ENCODE measurements around the gene PLD3.

- TF ChIP-seq, protein P1, sequence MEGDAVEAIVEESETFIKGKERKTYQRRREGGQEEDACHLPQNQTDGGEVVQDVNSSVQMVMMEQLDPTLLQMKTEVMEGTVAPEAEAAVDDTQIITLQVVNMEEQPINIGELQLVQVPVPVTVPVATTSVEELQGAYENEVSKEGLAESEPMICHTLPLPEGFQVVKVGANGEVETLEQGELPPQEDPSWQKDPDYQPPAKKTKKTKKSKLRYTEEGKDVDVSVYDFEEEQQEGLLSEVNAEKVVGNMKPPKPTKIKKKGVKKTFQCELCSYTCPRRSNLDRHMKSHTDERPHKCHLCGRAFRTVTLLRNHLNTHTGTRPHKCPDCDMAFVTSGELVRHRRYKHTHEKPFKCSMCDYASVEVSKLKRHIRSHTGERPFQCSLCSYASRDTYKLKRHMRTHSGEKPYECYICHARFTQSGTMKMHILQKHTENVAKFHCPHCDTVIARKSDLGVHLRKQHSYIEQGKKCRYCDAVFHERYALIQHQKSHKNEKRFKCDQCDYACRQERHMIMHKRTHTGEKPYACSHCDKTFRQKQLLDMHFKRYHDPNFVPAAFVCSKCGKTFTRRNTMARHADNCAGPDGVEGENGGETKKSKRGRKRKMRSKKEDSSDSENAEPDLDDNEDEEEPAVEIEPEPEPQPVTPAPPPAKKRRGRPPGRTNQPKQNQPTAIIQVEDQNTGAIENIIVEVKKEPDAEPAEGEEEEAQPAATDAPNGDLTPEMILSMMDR (conservative IDR thresholded peaks at IDR 0.05; ENCODE audit: low read length) = no peak
- no peak for TF ChIP-seq EZH2phosphoT487 (IDR thresholded peaks at IDR 0.05; ENCODE audit: borderline replicate concordance, low read depth, low read length)
Measured at GRCh38 chr19:40303765-40304164, 44.7 kb upstream of the PLD3 start.
